ENCODE data around the gene TMEM151B.

DNA sequence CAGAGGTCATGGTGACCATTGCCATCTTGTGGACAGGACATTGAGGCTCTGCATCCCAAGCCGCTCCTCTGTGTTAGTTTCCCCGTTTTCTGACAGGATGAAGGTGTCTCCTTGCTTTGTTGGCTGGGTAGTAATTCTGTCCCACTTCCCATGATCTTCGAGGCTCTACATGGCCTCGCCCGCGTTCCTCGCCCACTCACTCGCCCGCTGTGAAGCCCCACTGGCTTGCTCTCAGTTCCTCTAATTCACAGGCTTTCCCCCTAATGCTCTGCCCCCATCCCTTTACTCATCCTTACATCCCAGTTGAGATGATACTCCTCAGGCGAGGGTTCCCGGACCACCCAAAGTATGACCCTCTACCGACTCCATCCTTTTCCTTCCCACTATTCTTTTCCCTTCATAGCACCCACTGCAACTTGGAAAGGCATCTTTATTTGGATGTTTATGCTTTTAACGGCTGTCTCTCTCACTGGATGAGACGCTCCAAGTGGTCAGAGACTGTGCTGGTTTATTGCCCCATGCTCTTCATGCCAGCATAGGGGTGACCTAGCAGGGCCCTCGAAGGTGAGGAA lies 12.4 kb upstream of the TMEM151B start:
- TF ChIP-seq, protein P1, sequence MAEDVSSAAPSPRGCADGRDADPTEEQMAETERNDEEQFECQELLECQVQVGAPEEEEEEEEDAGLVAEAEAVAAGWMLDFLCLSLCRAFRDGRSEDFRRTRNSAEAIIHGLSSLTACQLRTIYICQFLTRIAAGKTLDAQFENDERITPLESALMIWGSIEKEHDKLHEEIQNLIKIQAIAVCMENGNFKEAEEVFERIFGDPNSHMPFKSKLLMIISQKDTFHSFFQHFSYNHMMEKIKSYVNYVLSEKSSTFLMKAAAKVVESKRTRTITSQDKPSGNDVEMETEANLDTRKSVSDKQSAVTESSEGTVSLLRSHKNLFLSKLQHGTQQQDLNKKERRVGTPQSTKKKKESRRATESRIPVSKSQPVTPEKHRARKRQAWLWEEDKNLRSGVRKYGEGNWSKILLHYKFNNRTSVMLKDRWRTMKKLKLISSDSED (CRISPR knock-in tag; IDR thresholded peaks at IDR 0.05): no peak
- no peak for TF ChIP-seq ZNF558 (CRISPR knock-in tag; IDR thresholded peaks at IDR 0.05; ENCODE audit: borderline replicate concordance)
- TF ChIP-seq, protein P2, sequence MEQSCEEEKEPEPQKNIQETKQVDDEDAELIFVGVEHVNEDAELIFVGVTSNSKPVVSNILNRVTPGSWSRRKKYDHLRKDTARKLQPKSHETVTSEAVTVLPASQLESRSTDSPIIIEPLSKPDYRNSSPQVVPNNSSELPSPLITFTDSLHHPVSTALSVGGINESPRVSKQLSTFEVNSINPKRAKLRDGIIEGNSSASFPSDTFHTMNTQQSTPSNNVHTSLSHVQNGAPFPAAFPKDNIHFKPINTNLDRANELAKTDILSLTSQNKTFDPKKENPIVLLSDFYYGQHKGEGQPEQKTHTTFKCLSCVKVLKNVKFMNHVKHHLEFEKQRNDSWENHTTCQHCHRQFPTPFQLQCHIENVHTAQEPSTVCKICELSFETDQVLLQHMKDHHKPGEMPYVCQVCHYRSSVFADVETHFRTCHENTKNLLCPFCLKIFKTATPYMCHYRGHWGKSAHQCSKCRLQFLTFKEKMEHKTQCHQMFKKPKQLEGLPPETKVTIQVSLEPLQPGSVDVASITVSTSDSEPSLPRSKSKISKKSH (CRISPR knock-in tag; IDR thresholded peaks at IDR 0.05; ENCODE audit: borderline replicate concordance): no peak
- TF ChIP-seq, protein P3, sequence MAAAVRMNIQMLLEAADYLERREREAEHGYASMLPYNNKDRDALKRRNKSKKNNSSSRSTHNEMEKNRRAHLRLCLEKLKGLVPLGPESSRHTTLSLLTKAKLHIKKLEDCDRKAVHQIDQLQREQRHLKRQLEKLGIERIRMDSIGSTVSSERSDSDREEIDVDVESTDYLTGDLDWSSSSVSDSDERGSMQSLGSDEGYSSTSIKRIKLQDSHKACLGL (CRISPR knock-in tag; IDR thresholded peaks at IDR 0.05): no peak
- TF ChIP-seq NR3C1 (CRISPR knock-in tag; IDR thresholded peaks at IDR 0.05): no peak

Measured in HepG2 (cell line).